HAP-1 (cell line): Measurements from ENCODE around the gene CNNM3.

Experiments
- DNase-seq, 2 experiments: peaks; one replicate each; pipeline ENCODE4 v3.0.0-alpha.2; 2016 to 2020; ENCODE audit warnings: low spot score in 2 of 2
- H3K27me3 ChIP-seq: fragments of 250-450 bp; sonication (Bioruptor Pico); 2 replicates; pipeline ENCODE4 v1.5.1; 2020; ENCODE audit warnings: low read depth, mild to moderate bottlenecking, moderate library complexity
- H3K36me3 ChIP-seq: fragments of 250-450 bp; sonication (Bioruptor Pico); replicated peaks from 2 replicates; pipeline ENCODE4 v1.5.1; 2020; ENCODE audit warnings: mild to moderate bottlenecking
- H3K4me1 ChIP-seq: fragments of 250-450 bp; sonication (Bioruptor Pico); 2 replicates; pipeline ENCODE4 v1.5.1; 2020; ENCODE audit warnings: mild to moderate bottlenecking
- H3K4me3 ChIP-seq: fragments of 250-450 bp; sonication (Bioruptor Pico); 2 replicates; pipeline ENCODE4 v1.5.1; 2020; ENCODE audit warnings: mild to moderate bottlenecking, moderate library complexity
- H3K9me3 ChIP-seq: fragments of 250-450 bp; sonication (Bioruptor Pico); 2 replicates; pipeline ENCODE4 v1.5.1; 2020; ENCODE audit warnings: mild to moderate bottlenecking, moderate library complexity
- in situ Hi-C: fragments of 300-500 bp; cut with MboI; formaldehyde crosslinking; loops from 3 replicates; pipeline ENCODE4 v1.14.3; 2020; ENCODE audit warnings: low sequenced_read_pairs, inconsistent platforms, mixed read lengths

The CNNM3 gene

DNA sequence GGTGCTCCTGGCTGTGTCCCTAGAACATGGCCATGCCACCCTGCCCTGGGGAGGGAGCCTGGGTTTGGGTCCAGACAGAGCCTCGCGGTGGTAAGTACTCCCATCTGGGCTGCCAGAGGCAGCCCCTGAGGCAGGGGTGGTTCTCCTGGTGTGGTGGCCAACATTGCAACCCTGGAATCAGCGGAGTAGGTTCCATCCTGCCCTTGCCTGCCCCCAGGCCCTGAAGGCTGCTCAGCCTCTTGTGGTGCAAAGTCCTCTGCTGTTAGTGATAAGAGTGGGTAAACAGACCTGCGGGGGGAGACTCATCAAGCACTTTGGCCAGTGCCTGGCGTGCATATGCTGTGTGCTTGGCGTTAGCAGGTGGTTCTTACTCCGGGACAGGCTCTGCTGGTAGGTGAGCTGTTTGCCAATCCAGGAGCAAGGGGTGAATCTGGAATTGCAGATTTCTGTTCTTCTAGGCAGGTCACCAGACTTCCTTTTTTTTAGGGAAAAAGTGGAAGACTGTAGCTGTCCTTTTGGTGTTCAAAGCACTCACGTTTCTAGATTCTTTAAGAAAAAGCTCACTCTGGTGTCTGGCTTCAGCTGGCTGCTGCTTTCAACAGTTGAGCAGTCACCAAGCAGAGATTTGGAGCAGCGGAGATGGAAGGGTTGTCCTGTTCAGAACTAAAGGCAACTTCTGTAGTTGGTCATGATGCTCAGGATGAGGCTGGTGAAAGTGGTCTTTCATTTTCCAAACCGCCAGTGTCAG is 3.2 kb downstream of the CNNM3 start:
- H3K27me3 ChIP-seq: no peaks in the 10 kb centered on the region
- in situ Hi-C loops: no loop called here
- H3K9me3 ChIP-seq: no peaks in the 10 kb centered on the region
- no peak overlapping the region for H3K4me3 ChIP-seq
- H3K36me3 ChIP-seq: peaks cover 7% of the 10 kb centered on the region
- DNase-seq: no peak
- peaks cover 4% of the 10 kb centered on the region; the same call in 1 of the 2 replicates for H3K4me1 ChIP-seq

DNA sequence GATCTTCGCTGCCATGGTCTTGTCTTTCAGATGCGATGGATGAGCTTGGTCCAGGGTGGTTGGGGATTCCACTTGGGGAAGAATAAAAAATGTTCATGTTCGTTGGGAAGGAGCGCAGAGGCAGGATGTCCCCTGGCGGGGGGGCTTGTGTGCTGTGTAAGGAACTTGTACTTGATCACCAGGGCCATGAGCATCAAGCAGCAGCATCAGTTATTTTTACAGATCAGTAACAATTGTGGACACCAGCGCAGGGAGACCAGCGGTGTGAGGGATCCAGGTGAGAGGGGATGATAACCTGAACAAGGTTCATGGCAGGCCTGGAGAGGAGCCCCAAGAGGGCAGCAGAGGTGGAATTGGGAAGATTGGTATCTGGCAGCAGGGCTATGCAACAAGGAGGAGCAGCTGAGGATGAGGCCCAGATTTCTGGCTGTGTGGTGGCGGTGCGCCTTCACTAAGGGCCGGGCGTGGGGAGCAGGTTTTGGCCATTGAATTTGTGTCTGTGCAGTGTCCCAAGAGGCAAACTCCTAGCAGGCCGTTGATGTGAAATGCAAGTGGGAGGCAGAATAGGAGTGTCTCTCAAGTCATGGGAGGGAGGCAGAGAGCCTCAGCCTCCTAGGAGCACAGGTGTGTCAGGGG is 3.9 kb downstream of the CNNM3 start:
- Histone ChIP-seq H3K27me3 (no peaks in the 10 kb centered on the region), H3K4me1 (peaks cover 4% of the 10 kb centered on the region; the same call in 1 of the 2 replicates), H3K9me3 (no peaks in the 10 kb centered on the region), H3K4me3 (no peak overlapping the region), H3K36me3 (peaks cover 9% of the 10 kb centered on the region)
- in situ Hi-C loops: no loop called here
- no peak for DNase-seq

DNA sequence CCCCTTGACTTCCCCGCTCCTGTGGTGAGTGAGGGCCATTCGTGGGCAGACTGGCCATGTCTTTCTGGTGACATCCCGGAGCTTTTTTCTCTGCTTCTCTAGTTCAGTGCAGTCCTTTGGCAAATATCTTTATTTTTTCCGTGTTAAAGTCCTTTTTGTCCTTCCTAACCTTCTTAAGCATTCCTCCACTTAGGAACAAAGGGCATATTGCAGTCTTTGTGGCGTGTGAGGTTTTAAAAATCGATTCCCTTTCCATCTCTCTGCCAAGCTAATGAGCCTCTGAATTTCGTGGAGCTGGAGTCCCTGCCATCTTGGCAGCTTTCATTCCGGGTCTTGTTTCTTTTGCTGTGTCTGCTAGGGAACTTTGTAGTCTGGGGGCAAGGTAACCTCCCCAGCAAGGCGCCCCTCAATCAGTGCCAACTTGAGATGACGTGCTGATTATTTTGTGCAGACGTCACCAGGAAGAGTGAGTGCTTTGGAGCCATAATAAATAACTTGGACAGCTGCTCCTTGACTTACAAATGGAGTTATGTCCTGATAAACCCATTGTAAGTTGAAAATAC is 5.1 kb downstream of the CNNM3 start:
- in situ Hi-C loops: no loop called here
- Histone ChIP-seq H3K27me3 (no peaks in the 10 kb centered on the region), H3K9me3 (no peaks in the 10 kb centered on the region), H3K4me1 (peaks cover 4% of the 10 kb centered on the region; the same call in 1 of the 2 replicates), H3K4me3 (no peak overlapping the region), H3K36me3 (peaks cover 19% of the 10 kb centered on the region)
- DNase-seq: no peak

DNA sequence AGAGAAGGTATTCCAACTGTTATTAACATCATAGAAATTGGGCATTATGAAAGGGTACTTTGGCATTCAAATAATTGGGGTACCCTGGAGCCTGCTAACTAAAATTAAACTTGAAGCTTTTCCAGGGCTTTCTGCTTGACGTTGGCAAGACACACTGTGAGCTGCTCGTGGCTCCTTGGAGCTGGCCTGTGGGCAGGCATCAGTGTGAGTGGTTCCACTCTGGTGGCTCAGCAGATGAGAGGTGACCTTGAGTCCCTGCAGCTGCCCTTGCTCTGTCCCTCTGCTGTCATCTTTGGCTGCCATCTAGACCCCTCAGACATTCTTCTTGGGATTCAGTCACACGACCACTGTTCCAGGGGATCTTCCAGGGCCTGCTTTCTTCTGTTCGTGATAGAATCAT is 6.7 kb downstream of the CNNM3 start:
- H3K27me3 ChIP-seq: no peaks in the 10 kb centered on the region
- peaks cover 2% of the 10 kb centered on the region; the same call in 1 of the 2 replicates for H3K4me1 ChIP-seq
- peaks cover 29% of the 10 kb centered on the region for H3K36me3 ChIP-seq
- in situ Hi-C loops: no loop called here
- no peak overlapping the region for H3K4me3 ChIP-seq
- DNase-seq: no peak
- H3K9me3 ChIP-seq: no peaks in the 10 kb centered on the region

DNA sequence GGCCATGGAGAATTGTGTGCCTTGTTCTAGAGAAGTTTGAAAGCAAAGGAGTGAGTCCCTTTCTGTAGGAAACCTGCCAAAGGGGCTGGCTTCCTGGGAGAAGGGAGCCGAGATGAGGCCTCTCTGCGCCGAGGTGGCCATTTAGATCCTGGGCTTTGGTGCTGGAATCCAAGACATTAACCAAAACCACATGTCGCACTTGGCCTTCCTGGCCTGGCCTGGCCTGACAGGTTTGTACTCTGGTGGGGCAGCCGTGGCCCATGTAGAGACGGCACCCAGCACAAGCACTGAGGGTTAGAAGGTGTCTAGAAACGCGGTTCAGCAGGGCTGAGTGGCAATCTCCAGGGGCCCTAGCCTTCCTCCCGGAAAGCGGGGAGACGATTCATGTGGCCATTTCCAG is 7.1 kb downstream of the CNNM3 start:
- H3K27me3 ChIP-seq: no peaks in the 10 kb centered on the region
- H3K4me3 ChIP-seq: no peak overlapping the region
- no peaks in the 10 kb centered on the region for H3K9me3 ChIP-seq
- no peak for DNase-seq
- H3K36me3 ChIP-seq: peaks cover 33% of the 10 kb centered on the region
- in situ Hi-C loops: no loop called here
- no peaks in the 10 kb centered on the region for H3K4me1 ChIP-seq

DNA sequence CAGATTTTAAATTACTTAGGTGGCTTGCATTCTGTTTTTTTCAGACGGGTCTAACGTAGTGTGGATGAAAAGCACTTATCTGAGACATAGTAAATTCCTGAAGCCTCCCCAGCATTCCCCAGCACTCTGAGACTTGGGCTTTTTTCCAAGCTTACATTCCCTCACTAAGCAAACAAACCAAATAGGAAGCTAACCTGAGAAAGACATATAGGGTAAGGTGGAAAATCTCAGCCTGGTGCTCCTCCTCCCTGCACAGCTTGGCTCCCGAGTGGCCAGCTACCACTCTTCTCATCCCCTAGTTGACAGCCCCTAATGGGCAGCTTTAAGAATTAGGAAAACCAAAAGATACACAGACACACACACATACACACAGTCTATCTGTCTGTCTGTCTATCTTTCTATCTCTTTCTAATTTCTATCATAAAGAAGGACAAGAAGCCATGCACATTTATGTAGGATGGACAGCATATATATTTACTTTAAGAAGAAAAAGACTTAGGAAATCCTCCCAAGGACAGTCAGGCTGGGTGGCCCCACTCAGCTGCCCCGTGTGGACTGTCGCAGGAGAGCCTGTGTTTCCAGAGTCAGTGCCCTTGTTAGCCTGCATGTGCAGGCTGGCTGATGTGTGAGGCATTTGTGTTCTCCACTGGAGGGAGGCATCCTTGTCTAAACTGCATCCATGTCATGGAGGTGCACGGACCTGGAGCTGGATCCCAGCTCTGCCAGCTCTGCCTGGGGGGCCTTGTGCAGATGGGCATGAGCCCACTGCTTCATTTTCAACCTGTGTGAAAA is 8.2 kb downstream of the CNNM3 start:
- no peak for DNase-seq
- in situ Hi-C loops: no loop called here
- Histone ChIP-seq H3K36me3 (peaks cover 41% of the 10 kb centered on the region), H3K9me3 (no peaks in the 10 kb centered on the region), H3K4me3 (no peak overlapping the region), H3K27me3 (no peaks in the 10 kb centered on the region), H3K4me1 (no peaks in the 10 kb centered on the region)

DNA sequence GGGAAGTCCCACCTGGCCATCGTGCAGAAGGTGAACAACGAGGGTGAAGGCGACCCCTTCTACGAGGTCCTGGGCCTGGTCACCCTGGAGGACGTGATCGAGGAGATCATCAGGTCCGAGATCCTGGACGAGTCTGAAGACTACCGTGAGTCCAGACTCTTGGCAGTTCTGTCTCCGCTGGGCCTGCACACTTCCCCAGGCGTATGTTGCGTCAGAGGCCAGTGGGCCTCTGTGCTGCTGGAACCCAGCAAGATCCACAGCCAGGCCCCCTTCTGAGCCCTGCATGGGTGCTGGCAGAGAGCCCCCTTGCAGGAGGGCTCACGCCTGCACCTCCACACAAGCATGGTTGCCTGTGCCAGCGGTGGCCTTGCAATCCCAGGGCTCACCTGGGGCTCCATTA is 9.0 kb downstream of the CNNM3 start:
- Histone ChIP-seq H3K36me3 (peaks cover 43% of the 10 kb centered on the region), H3K9me3 (no peaks in the 10 kb centered on the region), H3K27me3 (no peaks in the 10 kb centered on the region), H3K4me1 (no peaks in the 10 kb centered on the region), H3K4me3 (no peak overlapping the region)
- in situ Hi-C loops: no loop called here
- DNase-seq: no peak

DNA sequence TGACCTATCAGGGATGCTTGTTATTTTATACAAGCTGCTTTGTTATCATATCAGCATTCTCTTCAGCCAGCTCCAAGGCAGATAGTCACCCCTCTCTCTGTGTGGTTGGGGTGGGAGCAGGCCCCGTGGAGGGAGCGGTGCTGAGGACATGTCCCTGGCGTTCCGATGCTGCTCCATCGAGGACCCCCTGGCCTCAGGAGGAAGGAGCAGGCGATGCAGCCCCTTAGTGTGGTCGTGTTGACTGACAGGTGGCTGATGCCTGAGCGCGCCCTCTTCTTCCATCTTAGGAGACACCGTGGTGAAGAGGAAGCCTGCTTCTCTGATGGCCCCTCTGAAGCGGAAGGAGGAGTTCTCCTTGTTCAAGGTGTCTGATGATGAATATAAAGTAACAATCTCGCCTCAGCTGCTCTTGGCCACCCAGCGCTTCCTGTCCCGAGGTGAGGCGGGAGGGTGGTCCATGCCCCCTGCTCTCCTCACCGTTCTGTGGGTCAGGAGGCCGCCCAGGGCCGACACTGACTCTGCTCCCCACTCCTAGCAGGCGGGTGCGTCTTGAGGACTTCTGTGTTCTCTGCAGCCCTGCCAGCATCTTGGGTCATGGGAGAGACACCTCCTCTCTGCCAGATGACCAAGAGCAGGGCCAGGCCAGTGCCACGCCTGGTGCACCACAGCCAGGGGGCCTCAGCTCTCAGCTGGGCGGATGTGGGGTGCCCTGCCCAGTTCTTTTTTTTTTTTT is 10.6 kb downstream of the CNNM3 start:
- Histone ChIP-seq H3K4me3 (no peak overlapping the region), H3K27me3 (no peaks in the 10 kb centered on the region), H3K36me3 (peaks cover 59% of the 10 kb centered on the region), H3K9me3 (no peaks in the 10 kb centered on the region), H3K4me1 (no peaks in the 10 kb centered on the region)
- in situ Hi-C loops: no loop called here
- DNase-seq: no peak

DNA sequence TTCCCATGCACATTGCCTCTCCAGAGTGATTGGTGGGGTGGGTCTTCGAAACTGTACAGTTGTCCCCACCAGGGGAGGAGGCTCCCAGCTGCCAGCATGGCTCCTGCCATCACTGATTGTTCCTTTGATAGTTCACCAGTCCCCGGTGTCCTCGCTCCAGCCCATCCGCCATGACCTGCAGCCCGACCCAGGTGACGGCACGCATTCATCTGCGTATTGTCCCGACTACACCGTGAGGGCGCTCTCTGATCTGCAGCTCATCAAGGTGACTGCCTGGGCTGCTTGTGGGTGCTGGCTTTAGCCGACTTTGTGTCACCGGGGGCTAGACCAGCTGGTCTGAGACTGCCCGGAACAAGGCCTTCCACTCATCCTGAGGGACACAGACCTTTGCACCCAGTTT is 12.4 kb downstream of the CNNM3 start:
- no peak overlapping the region for H3K4me3 ChIP-seq
- no peaks in the 10 kb centered on the region for H3K9me3 ChIP-seq
- peaks cover 8% of the 10 kb centered on the region; the same call in 1 of the 2 replicates for H3K4me1 ChIP-seq
- H3K36me3 ChIP-seq: peaks cover 72% of the 10 kb centered on the region
- no peak for DNase-seq
- no peaks in the 10 kb centered on the region for H3K27me3 ChIP-seq
- in situ Hi-C loops: no loop called here

DNA sequence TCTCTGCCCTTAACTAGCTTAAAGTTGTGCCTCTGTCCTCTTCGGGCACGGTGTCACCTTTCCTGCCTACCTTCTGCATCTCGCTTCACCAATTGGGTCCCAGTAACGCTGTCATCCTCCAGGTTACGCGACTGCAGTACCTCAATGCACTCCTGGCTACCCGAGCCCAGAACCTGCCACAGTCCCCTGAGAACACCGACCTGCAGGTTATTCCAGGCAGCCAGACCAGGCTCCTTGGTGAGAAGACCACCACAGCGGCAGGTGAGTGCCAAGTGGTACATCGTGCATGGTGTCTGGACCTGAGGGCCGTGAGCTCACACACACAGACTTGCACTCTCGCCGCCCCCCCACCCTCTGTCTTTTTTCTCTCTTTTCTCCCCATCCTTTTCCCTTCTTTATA is 12.8 kb downstream of the CNNM3 start:
- in situ Hi-C loops: no loop called here
- no peaks in the 10 kb centered on the region for H3K27me3 ChIP-seq
- no peak for DNase-seq
- H3K9me3 ChIP-seq: no peaks in the 10 kb centered on the region
- H3K4me3 ChIP-seq: no peak overlapping the region
- peaks cover 75% of the 10 kb centered on the region for H3K36me3 ChIP-seq
- peaks cover 8% of the 10 kb centered on the region; the same call in 1 of the 2 replicates for H3K4me1 ChIP-seq

DNA sequence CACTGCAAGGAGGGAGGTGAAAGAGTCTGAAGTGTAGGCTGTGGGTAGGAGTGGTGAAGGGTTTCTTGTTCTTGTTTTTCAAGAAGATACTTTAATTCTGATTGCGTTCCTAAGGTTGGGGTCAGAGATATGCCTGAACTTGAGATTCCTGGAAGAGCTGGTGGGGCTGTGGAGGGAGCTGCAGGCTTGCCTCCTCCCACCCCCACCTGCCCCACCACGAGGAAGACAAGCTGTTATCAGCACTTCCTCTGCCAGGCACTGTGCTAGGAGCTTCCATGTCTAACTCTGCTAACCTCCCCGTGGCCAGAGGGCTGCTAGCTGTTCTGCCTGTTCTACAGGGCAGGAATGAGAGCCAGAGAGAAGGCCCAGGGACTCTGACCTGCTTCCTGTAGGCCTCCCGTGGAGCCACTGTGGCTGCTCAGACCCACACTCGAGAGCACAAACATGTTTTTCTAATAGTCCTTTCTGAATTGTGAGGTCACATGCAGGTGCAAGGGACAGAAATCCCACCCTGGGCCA is 14.0 kb downstream of the CNNM3 start:
- Histone ChIP-seq H3K4me3 (no peak overlapping the region), H3K9me3 (no peaks in the 10 kb centered on the region), H3K4me1 (peaks cover 8% of the 10 kb centered on the region; the same call in 1 of the 2 replicates), H3K27me3 (no peaks in the 10 kb centered on the region), H3K36me3 (peaks cover 71% of the 10 kb centered on the region)
- in situ Hi-C loops: no loop called here
- no peak for DNase-seq

DNA sequence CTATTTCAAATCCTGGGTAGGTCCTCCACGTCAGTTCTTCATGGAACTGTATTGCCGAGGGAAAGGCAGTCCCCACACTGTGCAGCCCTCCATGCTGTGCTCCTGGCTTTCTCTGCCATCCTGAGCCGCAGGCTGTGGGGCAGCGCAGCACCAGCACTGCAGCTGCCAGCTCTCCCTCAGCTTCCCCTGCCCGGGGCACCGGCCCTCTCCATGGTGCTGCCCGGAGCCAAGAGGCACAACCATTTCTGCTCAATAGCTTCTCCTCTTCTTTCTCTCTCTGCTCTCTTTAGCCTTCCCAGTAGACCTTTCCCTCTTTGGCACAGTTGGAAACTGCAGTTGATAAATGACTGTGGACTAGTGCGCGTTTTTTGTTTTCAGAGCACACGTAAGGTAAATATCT is 15.6 kb downstream of the CNNM3 start:
- Histone ChIP-seq H3K36me3 (peaks cover 58% of the 10 kb centered on the region), H3K9me3 (no peaks in the 10 kb centered on the region), H3K27me3 (no peaks in the 10 kb centered on the region), H3K4me1 (peaks cover 8% of the 10 kb centered on the region; the same call in 1 of the 2 replicates), H3K4me3 (no peak overlapping the region)
- in situ Hi-C loops: no loop called here
- DNase-seq: no peak

DNA sequence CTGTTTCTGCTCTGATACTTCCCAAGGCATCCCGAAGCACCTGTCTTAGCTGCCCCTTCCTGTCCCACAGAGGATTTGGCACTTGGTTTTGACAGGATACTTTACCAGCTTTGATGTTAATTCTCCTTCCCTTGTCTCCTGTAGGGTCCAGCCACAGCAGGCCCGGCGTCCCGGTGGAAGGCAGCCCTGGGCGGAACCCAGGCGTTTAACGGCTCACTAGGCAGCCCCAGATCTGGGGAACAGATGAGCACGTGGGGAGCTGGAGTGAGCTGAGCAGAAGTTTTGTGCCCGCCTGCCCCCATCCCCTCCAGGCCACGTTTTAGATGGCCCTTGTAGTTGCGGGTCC is 16.3 kb downstream of the CNNM3 start:
- no peaks in the 10 kb centered on the region for H3K27me3 ChIP-seq
- no peak overlapping the region for H3K4me3 ChIP-seq
- DNase-seq: no peak
- in situ Hi-C loops: no loop called here
- H3K4me1 ChIP-seq: peaks cover 8% of the 10 kb centered on the region; the same call in 1 of the 2 replicates
- no peaks in the 10 kb centered on the region for H3K9me3 ChIP-seq
- H3K36me3 ChIP-seq: peaks cover 56% of the 10 kb centered on the region
